Vagina (tissue), 2 donors: ENCODE measurements around the gene PASD1. TPM values are rescaled to one million over a fixed set of nuclear protein-coding genes. Genes with fewer than 3 reads are reported as not detected.

Source experiments
- DNase-seq, 2 donors: peaks; one replicate each; pipeline ENCODE4 v3.0.0-alpha.2; 2017; ENCODE audit errors: extremely low spot score in 2 of 2
- H3K27ac ChIP-seq: fragments of 200-600 bp; sonication (generic); one replicate; pipeline ENCODE4 v1.5.1; 2019
- H3K27me3 ChIP-seq: fragments of 200-600 bp; sonication (generic); one replicate; pipeline ENCODE4 v1.5.1; 2019
- H3K36me3 ChIP-seq, 2 donors: fragments of 200-600 bp; sonication (generic); one replicate each; pipeline ENCODE4 v1.5.1; 2017 to 2019
- H3K4me1 ChIP-seq: fragments of 200-600 bp; sonication (generic); one replicate; pipeline ENCODE4 v1.5.1; 2019
- H3K4me3 ChIP-seq, 2 donors: fragments of 200-600 bp; sonication (generic); 1 replicate in 1 of 2; 2 replicates in 1 of 2; pipeline ENCODE4 v1.5.1; 2016 to 2019
- H3K9me3 ChIP-seq: fragments of 200-600 bp; sonication (generic); one replicate; pipeline ENCODE4 v1.5.1; 2019
- CTCF ChIP-seq, 3 experiments: fragments of 450-650 bp in 2 of 3; fragments of 200-600 bp in 1 of 3; sonication (generic) in 1 of 3; IDR thresholded peaks; one replicate each; pipeline ENCODE4 v1.5.1; 2017 to 2019; ENCODE audit warnings: antibody characterized with exemption in 3 of 3, mild to moderate bottlenecking in 2 of 3, moderate library complexity in 2 of 3
- POLR2A ChIP-seq, 2 donors: fragments of 450-650 bp; IDR thresholded peaks; one replicate each; pipeline ENCODE4 v1.6.1; 2017; ENCODE audit warnings: antibody characterized with exemption in 2 of 2, mild to moderate bottlenecking in 2 of 2, moderate library complexity in 2 of 2
- POLR2AphosphoS5 ChIP-seq, 2 donors: sonication (generic); formaldehyde crosslinking; IDR thresholded peaks; one replicate each; pipeline ENCODE4 v1.9.0; 2017; ENCODE audit warnings: antibody characterized with exemption in 2 of 2, mild to moderate bottlenecking in 2 of 2, low read depth in 1 of 2; ENCODE audit not compliant: insufficient read depth in 1 of 2
- intact Hi-C: fragments of 100-400 bp; cut with DNase I; formaldehyde crosslinking; loops from one replicate; pipeline ENCODE4 v1.15.1; 2023
- total RNA-seq: library from RNA; depleted of rRNA; stranded (reverse); fragments of >200 nt; gene quantifications from one replicate; pipeline ENCODE4 v1.2.3, GENCODE V29; 2016

Gene PASD1
- total RNA-seq, 1 donor from 2014 or later, result not detected

- Histone ChIP-seq H3K36me3 (no peaks in the 10 kb centered on the region), H3K4me1 (no peaks in the 10 kb centered on the region), H3K9me3 (no peaks in the 10 kb centered on the region), H3K27me3 (no peaks in the 10 kb centered on the region), H3K27ac (no peak overlapping the region), H3K4me3 (no peak overlapping the region)
- intact Hi-C loops, result no loop called here
- DNase-seq, result no peak
- no peak for TF ChIP-seq POLR2AphosphoS5 (IDR thresholded peaks at IDR 0.05; ENCODE audit: insufficient read depth in 1 of 2, low read depth in 1 of 2)
- no peak for TF ChIP-seq POLR2A (IDR thresholded peaks at IDR 0.05)
- TF ChIP-seq CTCF (IDR thresholded peaks at IDR 0.05), result no peak
Observed at GRCh38 chrX:151676196-151676595, 112.7 kb downstream of the PASD1 start.

DNA sequence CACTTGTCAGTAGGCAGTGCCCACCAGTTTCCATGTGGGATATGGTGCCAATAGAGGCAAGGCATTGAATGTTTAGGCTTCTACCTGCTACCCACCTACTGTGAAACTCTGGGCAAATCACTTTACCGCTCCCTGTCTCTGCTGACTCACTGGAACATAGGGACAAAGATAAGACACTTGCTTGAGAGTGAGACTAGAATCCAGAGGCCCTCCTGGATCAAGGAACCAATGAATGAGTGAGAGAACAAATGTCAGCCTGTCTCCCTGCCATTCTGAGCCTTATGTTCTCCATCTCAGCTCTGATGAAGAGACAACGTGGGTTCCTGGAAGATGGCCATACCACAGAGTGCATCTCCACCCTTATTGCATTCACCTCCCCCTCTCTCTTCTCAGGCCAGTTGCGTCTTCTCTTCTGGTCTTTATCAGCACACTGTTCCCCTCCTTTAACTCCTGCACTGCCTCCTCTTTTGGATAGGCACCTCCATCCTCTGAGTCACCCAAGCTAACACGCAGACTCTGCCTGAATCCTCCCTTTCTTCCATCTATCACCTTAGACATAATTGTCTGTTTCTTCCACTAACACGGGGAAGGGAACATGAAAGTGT lies 116.4 kb downstream of the PASD1 start:
- intact Hi-C loops, result no loop called here
- TF ChIP-seq POLR2AphosphoS5 (IDR thresholded peaks at IDR 0.05; ENCODE audit: insufficient read depth in 1 of 2, low read depth in 1 of 2), result no peak
- TF ChIP-seq CTCF (IDR thresholded peaks at IDR 0.05), result no peak
- no peak for TF ChIP-seq POLR2A (IDR thresholded peaks at IDR 0.05)
- no peak overlapping the region for H3K27ac ChIP-seq
- H3K4me1 ChIP-seq, result no peaks in the 10 kb centered on the region
- no peaks in the 10 kb centered on the region for H3K27me3 ChIP-seq
- no peaks in the 10 kb centered on the region for H3K9me3 ChIP-seq
- peak in 1 of 2 donors; percentile 52 for DNase-seq
- no peaks in the 10 kb centered on the region for H3K36me3 ChIP-seq
- H3K4me3 ChIP-seq, result no peak overlapping the region

- Histone ChIP-seq H3K4me3 (no peak overlapping the region), H3K27me3 (no peaks in the 10 kb centered on the region), H3K27ac (no peak overlapping the region), H3K9me3 (no peaks in the 10 kb centered on the region), H3K4me1 (no peaks in the 10 kb centered on the region), H3K36me3 (no peaks in the 10 kb centered on the region)
- TF ChIP-seq CTCF (IDR thresholded peaks at IDR 0.05) (peak in 2 of 3 experiments; percentile 26 to 33), POLR2A (IDR thresholded peaks at IDR 0.05) (no peak)
- intact Hi-C loops, result no loop called here
- DNase-seq, result no peak
Observed at GRCh38 chrX:151680805-151681204, 117.3 kb downstream of the PASD1 start.

DNA sequence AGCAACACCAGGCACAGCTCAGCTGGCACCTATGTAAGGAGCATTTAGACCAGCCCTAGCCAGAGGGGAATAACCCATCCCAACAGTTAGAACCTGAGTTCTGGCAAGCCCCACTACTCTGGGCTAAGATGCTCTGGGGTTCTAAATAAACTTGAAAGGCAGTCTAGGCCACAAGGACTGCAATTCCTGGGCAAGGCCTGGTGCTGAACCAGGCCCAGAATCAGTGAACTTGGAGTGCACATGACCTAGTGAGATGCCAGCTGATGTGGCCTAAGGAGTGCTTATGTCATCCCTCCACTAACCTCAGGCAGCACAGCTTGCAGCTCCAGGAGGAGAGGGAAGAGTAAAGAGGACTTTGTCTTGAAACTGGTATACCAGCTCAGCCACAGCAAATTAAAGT lies 124.2 kb downstream of the PASD1 start:
- intact Hi-C loops, result no loop called here

More for the DNA sequence above, 124.2 kb downstream of the PASD1 start:
- H3K27ac ChIP-seq, result no peak overlapping the region
- no peaks in the 10 kb centered on the region for H3K9me3 ChIP-seq
- H3K4me1 ChIP-seq, result no peaks in the 10 kb centered on the region
- TF ChIP-seq POLR2A (IDR thresholded peaks at IDR 0.05) (no peak), CTCF (IDR thresholded peaks at IDR 0.05) (no peak), POLR2AphosphoS5 (IDR thresholded peaks at IDR 0.05; ENCODE audit: insufficient read depth in 1 of 2, low read depth in 1 of 2) (no peak)
- H3K36me3 ChIP-seq, result no peaks in the 10 kb centered on the region
- no peak for DNase-seq
- H3K27me3 ChIP-seq, result no peaks in the 10 kb centered on the region
- H3K4me3 ChIP-seq, result no peak overlapping the region
